Erythroblast (primary cell): ENCODE measurements around the gene MACROD2.

Experiments
- DNase-seq, 2 experiments: peaks; one replicate each; lab custom pipeline; 2025; lab: John Stamatoyannopoulos, UW
- GATA1 ChIP-seq: IDR thresholded peaks from 2 replicates; pipeline ENCODE4 v1.6.1; 2011; ENCODE audit warnings: low read depth, mild to moderate bottlenecking, control low read depth, low read length, moderate library complexity
- POLR2A ChIP-seq: IDR thresholded peaks from 2 replicates; pipeline ENCODE4 v1.6.1; 2011; ENCODE audit warnings: mild to moderate bottlenecking, low read length

MACROD2 gene

DNA sequence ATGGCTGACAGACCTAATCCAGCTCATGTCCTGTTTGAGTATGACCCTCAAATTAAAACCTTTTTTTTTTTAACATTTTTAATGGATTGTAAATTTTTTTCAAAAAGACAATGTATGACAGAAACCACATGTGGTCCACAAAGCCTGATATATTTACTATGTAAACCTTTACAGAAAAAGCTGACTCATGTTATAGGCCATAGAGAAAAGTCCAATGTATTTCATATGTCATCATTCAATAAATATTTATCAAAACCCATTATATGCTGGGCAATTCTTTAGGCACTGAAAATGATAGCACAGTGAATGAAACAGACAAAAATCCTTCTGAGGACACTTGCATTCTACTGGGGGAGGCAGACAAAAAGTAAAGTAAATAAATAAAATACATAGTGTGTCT is 1168.3 kb downstream of the MACROD2 start:
- TF ChIP-seq GATA1 (no peak), POLR2A (no peak)
- DNase-seq, result no peak

DNA sequence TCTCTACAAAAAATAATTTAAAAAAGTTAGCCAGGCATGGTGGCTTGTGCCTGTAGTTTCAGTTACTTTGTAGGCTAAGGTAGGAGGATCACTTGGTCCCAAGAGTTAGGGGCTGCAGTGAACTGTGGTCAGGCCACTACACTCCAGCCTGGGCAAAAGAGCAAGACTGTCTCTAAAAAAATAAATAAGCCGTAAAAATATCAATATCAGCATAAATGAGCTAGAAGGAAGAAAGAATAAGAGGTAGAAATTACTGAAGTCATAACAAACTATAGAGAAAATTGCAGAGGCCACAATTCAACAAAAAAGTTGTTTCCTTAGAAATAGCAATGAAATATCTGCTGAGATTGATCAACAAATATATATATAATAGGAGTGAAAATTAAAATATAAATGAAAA is 1169.4 kb downstream of the MACROD2 start:
- TF ChIP-seq GATA1 (no peak), POLR2A (no peak)
- no peak for DNase-seq

DNA sequence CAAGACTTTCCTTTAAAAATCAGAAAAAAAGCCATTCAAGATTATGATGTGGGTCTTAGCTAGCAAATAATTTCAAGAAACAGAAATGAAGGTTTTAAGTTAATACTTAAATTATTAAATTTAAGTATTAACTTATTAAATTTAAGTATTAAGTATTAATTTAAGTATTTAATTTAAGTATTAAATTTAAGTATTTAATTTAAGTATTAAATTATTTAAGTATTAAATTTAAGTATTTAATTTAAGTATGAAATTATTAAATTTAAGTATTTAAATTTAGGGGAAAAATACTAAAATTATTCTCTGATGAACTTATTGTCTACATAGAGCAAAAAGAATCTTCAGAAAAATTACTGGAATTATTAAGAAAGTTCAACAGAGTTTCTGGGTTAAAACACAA is 1171.4 kb downstream of the MACROD2 start:
- DNase-seq, result no peak
- TF ChIP-seq POLR2A (no peak), GATA1 (no peak)

DNA sequence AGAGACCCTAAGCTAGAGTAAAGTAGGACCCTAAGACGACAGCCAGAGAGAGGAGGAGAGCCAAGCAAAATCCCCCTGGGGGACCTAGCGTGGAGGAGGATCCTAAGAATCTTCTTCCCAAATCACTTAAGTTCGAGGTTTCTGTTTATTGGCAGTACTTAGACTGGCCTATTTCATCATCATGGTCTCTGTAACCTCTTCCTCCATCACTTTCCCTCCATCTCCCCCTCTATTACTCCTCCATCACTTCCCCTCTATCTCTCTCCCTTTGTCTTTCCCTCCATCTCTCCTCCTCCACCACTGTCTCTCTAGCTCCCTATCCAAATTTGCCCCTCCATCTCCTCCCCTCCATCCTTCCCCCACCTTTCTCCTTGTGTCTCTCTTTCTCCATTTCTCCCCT is 1175.7 kb downstream of the MACROD2 start:
- TF ChIP-seq POLR2A (no peak), GATA1 (no peak)

DNA sequence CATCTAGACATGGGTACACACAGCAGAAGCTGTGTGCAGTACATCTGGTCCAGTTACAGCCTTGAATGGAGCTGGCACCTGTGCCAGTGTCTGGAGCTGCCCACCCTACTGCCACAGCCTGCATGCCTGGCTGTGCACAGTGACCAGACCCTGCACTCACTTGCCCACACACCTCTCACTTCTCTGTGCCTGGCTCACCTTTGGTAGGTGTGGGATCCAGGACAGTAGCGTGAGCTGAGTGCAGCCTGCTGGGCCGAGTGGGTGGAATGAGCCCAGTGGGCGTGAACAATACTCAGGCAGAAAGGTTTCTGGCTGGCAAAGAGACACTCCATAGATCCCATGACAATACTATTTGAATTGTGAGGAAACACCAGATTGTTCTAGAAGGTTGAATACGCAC is 1181.6 kb downstream of the MACROD2 start:
- TF ChIP-seq POLR2A (no peak), GATA1 (no peak)
- DNase-seq, result no peak

More for the DNA sequence above, 1175.7 kb downstream of the MACROD2 start:
- DNase-seq, result no peak

DNA sequence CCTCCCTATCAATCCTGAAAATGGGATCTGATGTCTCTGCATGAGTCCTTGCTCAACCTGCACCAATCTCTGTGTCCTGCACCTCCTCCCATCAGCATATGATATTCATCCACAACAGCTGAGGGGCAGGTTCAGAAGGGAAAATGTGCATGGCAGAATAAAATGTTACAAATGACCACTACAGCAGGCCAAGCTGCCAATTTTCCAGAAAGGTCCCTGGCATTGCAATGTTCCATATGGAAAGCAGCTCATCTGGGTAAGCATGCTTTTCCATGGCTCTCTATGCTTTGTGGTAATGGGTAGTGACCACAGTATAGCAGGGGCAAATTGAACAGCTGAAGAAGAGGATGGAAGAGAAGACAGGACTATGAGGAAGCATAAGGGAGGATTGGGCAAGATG is 1183.3 kb downstream of the MACROD2 start:
- DNase-seq, result no peak
- TF ChIP-seq POLR2A (no peak), GATA1 (no peak)

DNA sequence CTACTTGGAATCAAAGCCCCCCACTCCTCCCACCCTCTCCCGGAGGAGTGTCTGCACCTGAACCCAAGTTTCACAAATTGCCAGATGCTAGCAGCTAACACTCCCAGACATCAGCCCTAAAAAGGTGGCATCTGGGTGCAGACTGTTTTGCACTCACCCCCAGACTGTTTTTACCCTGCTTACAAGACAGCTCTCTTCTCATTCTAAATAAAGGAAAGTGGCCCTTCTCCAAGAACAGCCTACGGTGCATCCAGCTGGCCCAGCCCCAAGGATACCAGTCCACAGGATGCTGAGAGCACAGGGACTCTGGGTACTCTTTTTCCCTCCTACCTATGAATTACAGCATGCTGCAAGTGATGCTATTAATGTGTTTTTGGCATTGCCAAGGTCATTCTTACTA is 1184.1 kb downstream of the MACROD2 start:
- TF ChIP-seq GATA1 (no peak), POLR2A (no peak)
- DNase-seq, result no peak

DNA sequence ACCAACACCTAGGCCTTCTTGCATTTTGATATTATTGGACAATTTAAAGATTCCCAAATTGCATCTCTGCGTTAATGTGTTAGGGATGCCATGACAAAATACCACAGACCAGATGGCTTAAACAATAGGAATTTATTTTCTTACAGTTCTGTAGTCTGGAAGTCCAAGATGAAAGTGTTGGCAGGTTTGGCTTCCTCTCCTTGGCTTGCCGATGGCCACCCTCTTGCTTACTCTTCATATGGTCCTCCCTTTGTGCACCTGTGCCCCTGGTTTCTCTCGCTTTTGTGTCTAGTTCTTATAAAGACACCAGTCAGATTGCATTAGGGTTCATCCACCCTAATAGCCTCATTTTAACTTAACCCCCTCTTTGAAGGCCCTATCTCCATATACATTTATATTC is 1184.5 kb downstream of the MACROD2 start:
- DNase-seq, result no peak
- TF ChIP-seq GATA1, result no peak
- TF ChIP-seq POLR2A, result no peak

DNA sequence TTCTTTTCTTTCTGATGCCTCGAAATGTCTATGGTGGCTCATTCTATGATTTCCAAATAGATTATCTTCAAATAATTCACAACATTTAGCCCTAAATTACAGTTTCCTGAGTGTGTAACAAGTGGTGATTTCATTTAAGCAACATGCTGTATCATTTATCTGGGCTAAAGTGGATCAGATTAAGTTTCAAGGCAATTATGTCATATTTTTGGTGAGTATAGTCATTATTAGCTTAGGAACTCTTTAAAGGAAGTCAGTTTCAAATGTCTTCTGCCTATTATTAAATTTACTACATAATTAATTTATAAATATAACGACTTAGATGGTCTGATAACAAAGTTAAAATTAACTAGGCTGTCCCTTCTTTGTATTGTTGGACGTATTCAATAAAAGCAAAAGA is 1190.0 kb downstream of the MACROD2 start:
- TF ChIP-seq GATA1 (no peak), POLR2A (no peak)
- DNase-seq, result no peak

DNA sequence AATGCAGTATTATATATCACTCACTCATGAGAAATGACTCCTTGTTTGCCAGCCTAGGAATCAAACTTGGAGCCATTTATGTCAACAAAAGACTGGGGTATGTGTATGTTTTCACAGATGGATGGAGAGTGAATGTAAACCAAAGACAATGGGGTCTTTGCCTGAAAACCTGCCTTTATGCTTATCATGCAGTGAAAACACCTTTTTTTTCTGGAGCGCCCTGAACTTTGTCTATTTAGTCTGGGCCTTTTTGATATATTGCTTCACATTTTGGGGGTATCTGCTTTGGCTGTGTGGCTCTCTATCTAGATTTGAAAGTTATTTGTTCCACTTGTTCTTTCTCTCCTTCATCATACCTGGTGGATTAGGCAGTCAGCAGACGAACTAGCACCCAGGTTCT is 1190.6 kb downstream of the MACROD2 start:
- TF ChIP-seq POLR2A, result no peak
- TF ChIP-seq GATA1, result no peak
- DNase-seq, result no peak

DNA sequence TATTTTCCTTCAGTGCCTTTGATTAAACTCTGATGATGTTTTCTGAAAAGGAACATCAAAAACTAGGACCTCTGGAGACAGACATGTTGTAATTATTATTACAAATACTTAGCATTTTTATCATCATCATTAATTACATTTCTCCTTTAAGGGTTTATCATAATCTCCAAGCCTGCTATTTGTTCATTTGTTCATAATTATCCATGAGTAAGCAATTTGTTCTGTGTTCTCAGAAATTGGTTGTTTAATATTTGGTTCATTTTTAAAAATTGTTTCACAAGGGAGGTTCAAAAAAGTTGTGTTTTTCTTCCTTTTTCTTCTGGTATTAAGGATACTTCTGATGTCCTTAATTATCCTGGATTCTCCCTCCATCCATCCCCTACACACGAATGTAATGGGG is 1192.3 kb downstream of the MACROD2 start:
- no peak for TF ChIP-seq POLR2A
- TF ChIP-seq GATA1, result no peak
- DNase-seq, result no peak

DNA sequence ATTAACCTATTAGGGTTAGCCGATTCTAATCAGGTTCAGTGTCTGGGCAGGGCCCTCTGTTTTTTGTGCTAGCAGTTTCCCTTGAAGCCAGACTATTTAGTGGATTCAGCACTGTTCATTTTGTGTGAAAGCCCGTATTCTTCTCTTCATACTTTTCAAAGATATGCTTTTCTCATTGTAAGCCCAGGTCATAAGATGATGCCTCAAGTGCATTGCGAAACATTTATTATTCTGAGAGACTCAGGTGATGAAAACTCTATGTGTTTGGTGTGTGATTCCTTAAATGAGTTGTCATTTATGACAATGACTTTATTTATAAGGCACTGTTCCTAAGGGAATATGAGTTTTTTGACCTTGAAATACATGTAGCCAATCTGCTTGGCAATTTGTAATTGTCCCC is 1193.1 kb downstream of the MACROD2 start:
- no peak for DNase-seq

DNA sequence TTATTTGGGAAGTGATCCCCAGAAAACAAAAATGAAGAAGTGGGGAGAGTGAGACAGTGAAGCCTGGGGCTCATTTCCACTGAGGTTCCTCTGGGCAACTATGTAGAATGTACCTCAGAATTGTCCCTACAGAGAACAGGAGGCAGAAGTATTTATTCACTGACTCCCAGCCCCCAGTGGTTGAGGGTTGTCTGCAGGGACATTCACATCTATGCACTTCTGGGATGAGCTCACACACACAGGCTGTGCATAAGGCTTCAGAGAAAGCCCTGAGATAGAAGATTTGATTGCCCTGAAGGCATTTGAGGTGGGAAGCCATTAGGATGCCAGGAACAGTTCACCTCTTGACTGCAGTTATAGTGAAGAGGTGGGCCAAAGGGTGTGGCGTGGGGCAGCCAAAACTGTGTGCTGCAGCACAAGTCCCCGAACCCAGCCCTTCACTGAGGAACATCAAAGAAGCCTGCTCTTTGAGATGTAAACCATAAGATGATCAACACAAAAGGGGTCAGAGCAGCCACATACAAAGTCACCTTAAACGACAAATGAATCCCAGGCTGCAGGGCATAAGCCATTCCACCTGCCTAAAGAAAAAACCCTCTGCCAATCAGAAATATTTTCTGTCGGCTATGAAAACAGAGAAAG is 1195.9 kb downstream of the MACROD2 start:
- TF ChIP-seq GATA1 (no peak), POLR2A (no peak)
- DNase-seq, result no peak

More for the DNA sequence above, 1193.1 kb downstream of the MACROD2 start:
- TF ChIP-seq GATA1 (no peak), POLR2A (no peak)

DNA sequence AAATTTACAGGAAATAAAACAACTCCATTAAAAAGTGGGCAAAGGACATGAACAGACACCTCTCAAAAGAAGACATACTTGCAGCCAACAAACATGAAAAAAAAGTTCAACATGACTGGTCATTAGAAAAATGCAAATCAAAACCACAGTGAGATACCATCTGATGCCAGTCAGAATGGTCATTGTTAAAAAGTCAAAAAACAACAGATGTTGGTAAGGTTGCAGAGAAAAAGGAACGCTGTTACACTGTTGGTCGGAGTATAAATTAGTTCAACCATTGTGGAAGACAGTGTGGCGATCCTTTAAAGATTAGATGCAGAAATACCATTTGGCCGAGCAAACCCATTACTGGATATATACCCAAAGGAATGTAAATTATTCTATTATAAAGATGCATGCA is 1200.1 kb downstream of the MACROD2 start:
- DNase-seq, result no peak
- no peak for TF ChIP-seq POLR2A
- no peak for TF ChIP-seq GATA1
